B cell (primary cell): ENCODE results near the gene KCTD17. TPM values are rescaled to one million over a fixed set of nuclear protein-coding genes. Genes with fewer than 3 reads are reported as not detected.

Experiments
- ATAC-seq: fragments of 200-7000 bp; cut with Tn5 transposase; one replicate; pipeline ENCODE4 v1.10.0; 2021; ENCODE audit warnings: low read depth, mild to moderate bottlenecking, moderate number of reproducible peaks, moderate library complexity
- CTCF ChIA-PET: fragments of 350-600 bp; sonication (Branson Sonifier 250); formaldehyde crosslinking; loops from one replicate; lab custom pipeline; 2021; ENCODE audit warnings: antibody characterized with exemption, inconsistent platforms; lab: Charles Lee
- POLR2A ChIA-PET: fragments of 350-600 bp; sonication (Branson Sonifier 250); formaldehyde crosslinking; loops from one replicate; lab custom pipeline; 2021; ENCODE audit warnings: antibody characterized with exemption; lab: Charles Lee
- DNase-seq: peaks from one replicate; pipeline ENCODE4 v3.0.0; 2013
- H2AFZ ChIP-seq: 2 replicates; pipeline ENCODE4 v1.6.1; 2012; ENCODE audit warnings: mild to moderate bottlenecking, low read depth, low read length; ENCODE audit not compliant: insufficient read depth, poor library complexity, severe bottlenecking
- H3K27ac ChIP-seq, 2 donors: 1 replicate in 1 of 2; 2 replicates in 1 of 2; pipeline ENCODE4 v1.5.1; 2012 to 2013; ENCODE audit warnings: low read length in 2 of 2, mild to moderate bottlenecking in 2 of 2, moderate library complexity in 1 of 2
- H3K27me3 ChIP-seq, 4 experiments: fragments of 200-600 bp in 1 of 4; sonication (generic) in 1 of 4; replicated peaks in 1 of 4; 1 replicate in 2 of 4; 2 replicates in 2 of 4; pipeline versions ENCODE4 v1.6.1 to v1.7.0; 2013 to 2016; ENCODE audit warnings: low read length in 3 of 4, mild to moderate bottlenecking in 2 of 4, mixed read lengths in 1 of 4, moderate library complexity in 1 of 4; ENCODE audit not compliant: insufficient read depth in 4 of 4, control insufficient read depth in 3 of 4; ENCODE audit errors: control extremely low read depth in 1 of 4
- H3K36me3 ChIP-seq, 2 experiments: replicated peaks in 1 of 2; 1 replicate in 1 of 2; 2 replicates in 1 of 2; pipeline versions ENCODE4 v1.6.1 to v1.7.1; 2013; ENCODE audit warnings: low read length in 1 of 2; ENCODE audit not compliant: insufficient read depth in 2 of 2, control insufficient read depth in 1 of 2; ENCODE audit errors: control extremely low read depth in 1 of 2, extremely low read depth in 1 of 2
- H3K4me1 ChIP-seq, 2 donors: fragments of 200-600 bp in 1 of 2; sonication (generic) in 1 of 2; 1 replicate in 1 of 2; 2 replicates in 1 of 2; pipeline versions ENCODE4 v1.5.1 to v1.6.1; 2013 to 2017; ENCODE audit warnings: low read length in 2 of 2; ENCODE audit not compliant: control insufficient read depth in 2 of 2, insufficient read depth in 2 of 2
- H3K4me2 ChIP-seq: replicated peaks from 2 replicates; pipeline ENCODE3; 2012; ENCODE audit warnings: mild to moderate bottlenecking, low read depth, low read length; ENCODE audit not compliant: poor library complexity, severe bottlenecking
- H3K4me3 ChIP-seq, 5 experiments: fragments of 200-600 bp in 1 of 5; sonication (generic) in 1 of 5; 1 replicate in 3 of 5; 2 replicates in 2 of 5; pipeline versions ENCODE4 v1.5.1 to v1.7.0; 2011 to 2016; ENCODE audit warnings: low read length in 4 of 5, mild to moderate bottlenecking in 4 of 5, low read depth in 2 of 5, control low read depth in 1 of 5, moderate library complexity in 1 of 5; ENCODE audit not compliant: insufficient read depth in 1 of 5; ENCODE audit errors: control extremely low read depth in 1 of 5, extremely low read depth in 1 of 5
- H3K79me2 ChIP-seq: fragments of 200-600 bp; sonication (generic); one replicate; pipeline ENCODE4 v1.6.0; 2016; ENCODE audit warnings: low read length; ENCODE audit not compliant: control insufficient read depth, insufficient read depth
- H3K9ac ChIP-seq: fragments of 200-600 bp; sonication (generic); 2 replicates; pipeline ENCODE4 v1.6.1; 2017; ENCODE audit warnings: mild to moderate bottlenecking, low read length, moderate library complexity
- H3K9me3 ChIP-seq, 3 donors: one replicate each; pipeline versions ENCODE4 v1.6.1 to v1.7.1; 2013; ENCODE audit warnings: low read length in 2 of 3; ENCODE audit not compliant: control insufficient read depth in 2 of 3, insufficient read depth in 1 of 3; ENCODE audit errors: control extremely low read depth in 1 of 3
- H4K20me1 ChIP-seq: 2 replicates; pipeline ENCODE4 v1.6.0; 2012; ENCODE audit warnings: mild to moderate bottlenecking, low read length; ENCODE audit not compliant: insufficient read depth, control insufficient read depth, poor library complexity, severe bottlenecking
- H3K27ac Mint-ChIP-seq: one replicate; pipeline ENCODE4 v1.8.0; 2021; ENCODE audit warnings: mixed read lengths
- H3K27me3 Mint-ChIP-seq: one replicate; pipeline ENCODE4 v1.8.0; 2021; ENCODE audit warnings: mixed read lengths
- H3K4me1 Mint-ChIP-seq: one replicate; pipeline ENCODE4 v1.8.0; 2021; ENCODE audit warnings: mixed read lengths
- H3K4me3 Mint-ChIP-seq: one replicate; pipeline ENCODE4 v1.8.0; 2021; ENCODE audit warnings: mixed read lengths
- H3K9me3 Mint-ChIP-seq: one replicate; pipeline ENCODE4 v1.8.0; 2022; ENCODE audit warnings: mixed read lengths; ENCODE audit not compliant: insufficient read depth
- EZH2 ChIP-seq: IDR thresholded peaks from 2 replicates; pipeline ENCODE4 v1.6.1; 2012; ENCODE audit warnings: borderline replicate concordance, low read depth, mild to moderate bottlenecking, moderate library complexity, low read length; ENCODE audit not compliant: insufficient read depth, poor library complexity, severe bottlenecking
- WGBS: methylation state at CpG from one replicate; pipeline ENCODE4 v1.1.5; 2013; ENCODE audit warnings: missing lambda C conversion rate; ENCODE audit not compliant: insufficient coverage; 5-methylcytosine and 5-hydroxymethylcytosine counted together
- intact Hi-C: fragments of 100-400 bp; cut with micrococcal nuclease; formaldehyde crosslinking; loops from one replicate; pipeline ENCODE4 v1.10.0; 2022
- polyA plus RNA-seq: library from polyadenylated mRNA; depleted of rRNA; stranded (reverse); fragments of >200 nt; gene quantifications from 2 replicates; pipeline ENCODE4 v1.2.3, GENCODE V29; 2012
- total RNA-seq, 2 donors: library from RNA; stranded (reverse); fragments of 120-200 nt in 1 of 2; gene quantifications; 1 replicate in 1 of 2; 2 replicates in 1 of 2; pipeline versions ENCODE4 v1.2.3 to v1.2.4, GENCODE V29; 2013 to 2022
- TF ChIP-seq, protein P1 (sequence below): fragments of 200-600 bp; IDR thresholded peaks from one replicate; pipeline ENCODE4 v1.8.0; 2022; ENCODE audit warnings: antibody characterized with exemption, mild to moderate bottlenecking

KCTD17 gene
- total and polyA plus RNA-seq, 2 donors (not counting 1 experiment from before 2014, with no cell fraction given): 29.0 to 41.3 TPM

DNA sequence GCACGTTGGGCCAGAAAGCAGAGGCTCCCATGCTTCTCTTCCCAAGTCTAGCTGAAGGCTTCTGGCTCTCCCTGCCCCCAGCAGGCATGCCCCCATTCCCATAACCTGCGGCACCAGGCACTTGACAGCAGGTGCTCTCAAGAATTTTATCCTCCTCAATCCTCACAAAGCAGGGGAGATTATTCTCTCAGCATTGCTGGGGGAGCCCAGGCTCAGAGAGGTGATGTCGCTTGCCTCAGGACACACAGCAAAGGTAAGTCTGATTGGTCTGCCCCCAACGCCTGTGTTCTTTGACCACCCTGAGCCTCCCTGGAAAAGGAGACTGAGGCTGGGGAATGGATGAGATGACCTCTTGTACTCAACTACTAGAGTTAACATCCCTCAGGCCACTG is 37.1 kb upstream of the KCTD17 start:
- H3K79me2 ChIP-seq: no peaks in the 10 kb centered on the region
- TF ChIP-seq, protein P1, sequence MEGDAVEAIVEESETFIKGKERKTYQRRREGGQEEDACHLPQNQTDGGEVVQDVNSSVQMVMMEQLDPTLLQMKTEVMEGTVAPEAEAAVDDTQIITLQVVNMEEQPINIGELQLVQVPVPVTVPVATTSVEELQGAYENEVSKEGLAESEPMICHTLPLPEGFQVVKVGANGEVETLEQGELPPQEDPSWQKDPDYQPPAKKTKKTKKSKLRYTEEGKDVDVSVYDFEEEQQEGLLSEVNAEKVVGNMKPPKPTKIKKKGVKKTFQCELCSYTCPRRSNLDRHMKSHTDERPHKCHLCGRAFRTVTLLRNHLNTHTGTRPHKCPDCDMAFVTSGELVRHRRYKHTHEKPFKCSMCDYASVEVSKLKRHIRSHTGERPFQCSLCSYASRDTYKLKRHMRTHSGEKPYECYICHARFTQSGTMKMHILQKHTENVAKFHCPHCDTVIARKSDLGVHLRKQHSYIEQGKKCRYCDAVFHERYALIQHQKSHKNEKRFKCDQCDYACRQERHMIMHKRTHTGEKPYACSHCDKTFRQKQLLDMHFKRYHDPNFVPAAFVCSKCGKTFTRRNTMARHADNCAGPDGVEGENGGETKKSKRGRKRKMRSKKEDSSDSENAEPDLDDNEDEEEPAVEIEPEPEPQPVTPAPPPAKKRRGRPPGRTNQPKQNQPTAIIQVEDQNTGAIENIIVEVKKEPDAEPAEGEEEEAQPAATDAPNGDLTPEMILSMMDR: no peak
- no peak for TF ChIP-seq EZH2
- no peak overlapping the region for H3K9ac ChIP-seq
- H3K4me1 ChIP-seq: peaks cover 0 to 6% of the 10 kb centered on the region in 2 donors
- no peaks in the 10 kb centered on the region for H3K36me3 ChIP-seq
- DNase-seq (no peak), ATAC-seq (no peak)
- ChIA-PET CTCF (interaction anchor here (1.8 kb wide), 1 partner anchor 8 kb away, joined by 4 read pairs; no protein-coding TSS in a partner anchor), POLR2A (no interaction called here)
- Mint-ChIP-seq H3K4me3 (no peak overlapping the region), H3K4me1 (peaks cover 2% of the 10 kb centered on the region), H3K27me3 (no peaks in the 10 kb centered on the region), H3K9me3 (no peaks in the 10 kb centered on the region), H3K27ac (no peak overlapping the region)
- no peaks in the 10 kb centered on the region for H4K20me1 ChIP-seq
- WGBS: 67% methylated on average over 2 of the region's 4 CpGs
- H3K27ac ChIP-seq: no peak overlapping the region
- H2AFZ ChIP-seq: no peak overlapping the region
- no peaks in the 10 kb centered on the region for H3K27me3 ChIP-seq
- no peaks in the 10 kb centered on the region for H3K9me3 ChIP-seq
- no peak overlapping the region for H3K4me3 ChIP-seq
- intact Hi-C loops: no loop called here
- H3K4me2 ChIP-seq: no peak overlapping the region

DNA sequence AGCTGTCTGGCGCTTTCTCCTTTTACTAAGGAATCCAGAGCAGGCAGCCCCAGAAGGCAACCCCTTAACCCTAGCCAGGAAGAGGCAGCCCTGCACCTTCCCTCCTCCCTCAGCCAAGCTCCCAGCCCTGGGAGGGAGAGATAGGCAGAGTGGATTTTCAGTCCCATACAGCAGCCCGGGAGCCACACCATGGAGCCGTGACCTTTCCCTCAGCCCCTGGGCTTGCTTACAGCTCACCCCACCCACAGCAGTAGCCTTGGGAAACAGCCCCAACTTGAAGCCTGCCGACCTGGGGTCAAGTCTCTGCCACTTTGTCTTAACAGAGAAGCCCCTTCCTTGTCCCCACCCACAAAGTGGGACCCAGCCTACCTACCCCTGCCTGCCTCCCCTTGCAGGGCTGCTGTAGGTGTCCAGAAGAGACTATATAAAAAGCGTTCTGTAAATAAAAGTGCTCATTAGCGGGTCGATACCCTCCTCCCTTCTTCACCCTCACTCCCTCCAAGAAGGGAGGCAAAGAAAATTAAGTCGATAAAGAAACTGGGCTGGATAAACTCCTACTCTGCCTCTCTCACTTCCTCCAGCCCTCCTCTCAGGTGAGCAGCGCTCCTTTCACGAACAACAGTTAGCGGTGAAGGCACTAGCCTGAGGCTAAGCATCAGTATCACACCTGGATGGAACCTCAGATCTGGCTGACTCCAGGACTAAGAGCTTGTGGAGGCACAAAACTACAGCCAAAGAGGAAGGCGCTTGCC is 36.5 kb upstream of the KCTD17 start:
- Histone ChIP-seq H3K36me3 (no peaks in the 10 kb centered on the region), H3K4me1 (peaks cover 2 to 8% of the 10 kb centered on the region in 2 donors), H3K9ac (no peak overlapping the region), H3K9me3 (no peaks in the 10 kb centered on the region), H3K4me3 (no peak overlapping the region), H3K4me2 (no peak overlapping the region), H3K27me3 (no peaks in the 10 kb centered on the region), H2AFZ (no peak overlapping the region), H4K20me1 (no peaks in the 10 kb centered on the region), H3K79me2 (no peaks in the 10 kb centered on the region), H3K27ac (no peak overlapping the region)
- no peak for DNase-seq
- peaks cover 5% of the 10 kb centered on the region for H3K4me1 Mint-ChIP-seq
- intact Hi-C loops: no loop called here
- TF ChIP-seq, protein P1: no peak
- no peak for TF ChIP-seq EZH2
- ChIA-PET CTCF (no interaction called here), POLR2A (no interaction called here)
- ATAC-seq: no peak
- no peaks in the 10 kb centered on the region for H3K9me3 Mint-ChIP-seq
- H3K27ac Mint-ChIP-seq: no peak overlapping the region
- H3K27me3 Mint-ChIP-seq: no peaks in the 10 kb centered on the region
- H3K4me3 Mint-ChIP-seq: no peak overlapping the region
- 84% methylated on average over 7 of the region's 12 CpGs for WGBS
